SU-DHL-6 (cell line): ENCODE measurements around the gene UTP14C.

Experiments
- H2AFZ ChIP-seq: fragments of 200-600 bp; sonication (generic); 2 replicates; pipeline ENCODE4 v1.6.1; 2014; ENCODE audit warnings: low read depth, mild to moderate bottlenecking, moderate library complexity, mixed read lengths, antibody characterized with exemption, low read length; ENCODE audit not compliant: severe bottlenecking
- H3F3A ChIP-seq: fragments of 200-600 bp; shearing (Covaris generic); 2 replicates; pipeline ENCODE4 v1.6.0; 2016; ENCODE audit warnings: antibody characterized with exemption, mild to moderate bottlenecking; ENCODE audit not compliant: insufficient read depth
- H3K27ac ChIP-seq: fragments of 200-600 bp; sonication (generic); 2 replicates; pipeline ENCODE4 v1.5.1; 2016; ENCODE audit warnings: low read depth, mild to moderate bottlenecking, low read length, moderate library complexity, mixed read lengths
- H3K27me3 ChIP-seq: fragments of 200-600 bp; sonication (generic), shearing (Covaris generic); 2 replicates; pipeline ENCODE4 v1.6.0; 2014; ENCODE audit warnings: mild to moderate bottlenecking, low read length
- H3K36me3 ChIP-seq: fragments of 200-600 bp; sonication (generic); 2 replicates; pipeline ENCODE4 v1.6.1; 2014; ENCODE audit warnings: mild to moderate bottlenecking, low read length, mixed read lengths
- H3K4me2 ChIP-seq: fragments of 300-600, 200-600 bp; shearing (Covaris generic), sonication (generic); 2 replicates; pipeline ENCODE4 v1.6.0; 2014; ENCODE audit warnings: low read length, low read depth, mild to moderate bottlenecking; ENCODE audit not compliant: poor library complexity, severe bottlenecking
- H3K4me3 ChIP-seq: fragments of 200-600 bp; sonication (generic); 2 replicates; pipeline ENCODE4 v1.5.1; 2014; ENCODE audit warnings: antibody characterized with exemption, low read length, mild to moderate bottlenecking, mixed read lengths; ENCODE audit not compliant: insufficient read depth, poor library complexity, severe bottlenecking
- H3K79me2 ChIP-seq: fragments of 200-600 bp; sonication (generic); 2 replicates; pipeline ENCODE4 v1.6.1; 2014; ENCODE audit warnings: mild to moderate bottlenecking, low read length, moderate library complexity; ENCODE audit not compliant: insufficient read depth
- H3K9ac ChIP-seq: fragments of 200-600 bp; sonication (generic); 2 replicates; pipeline ENCODE4 v1.7.0; 2014; ENCODE audit warnings: mild to moderate bottlenecking, low read length
- H3K9me2 ChIP-seq: fragments of 200-600 bp; sonication (generic); replicated peaks from 2 replicates; pipeline ENCODE4 v1.6.1; 2014; ENCODE audit warnings: low read length; ENCODE audit not compliant: insufficient read depth
- H3K9me3 ChIP-seq: fragments of 200-600 bp; sonication (generic); 2 replicates; pipeline ENCODE4 v1.6.1; 2014; ENCODE audit warnings: low read length, mixed read lengths; ENCODE audit not compliant: insufficient read depth
- H4K20me1 ChIP-seq: fragments of 200-600 bp; sonication (generic); 2 replicates; pipeline ENCODE4 v1.6.1; 2014; ENCODE audit warnings: low read depth, mild to moderate bottlenecking, antibody characterized with exemption, low read length, moderate library complexity, mixed read lengths
- CTCF ChIP-seq: fragments of 200-600 bp; sonication (generic); IDR thresholded peaks from one replicate; pipeline ENCODE4 v1.5.1; 2017; ENCODE audit warnings: antibody characterized with exemption, mild to moderate bottlenecking, low read length, moderate library complexity; ENCODE audit not compliant: insufficient read depth, poor library complexity, severe bottlenecking
- EZH2phosphoT487 ChIP-seq: fragments of 200-600 bp; sonication (generic), shearing (Covaris generic); conservative IDR thresholded peaks from 2 replicates; pipeline ENCODE4 v1.6.1; 2018; ENCODE audit warnings: mild to moderate bottlenecking, antibody characterized with exemption, low read length, moderate library complexity, mixed read lengths

UTP14C gene

GRCh38 chr13:52010890-52011631 is 13.4 kb upstream of the UTP14C start, which contains the start of gene ATP7B:
TSS of gene ATP7B (minus strand) at chr13:52011450. CDS start at chr13:52011337, 113 bp downstream.
- Histone ChIP-seq H3F3A (no peaks in the 10 kb centered on the region), H3K79me2 (peaks cover 37% of the 10 kb centered on the region), H4K20me1 (no peaks in the 10 kb centered on the region), H3K36me3 (no peaks in the 10 kb centered on the region), H3K4me2 (peak within 1 kb of the TSS; percentile 99), H3K9ac (peak within 1 kb of the TSS; percentile 87), H3K9me2 (no peaks in the 10 kb centered on the region), H3K27me3 (no peaks in the 10 kb centered on the region), H3K4me3 (peak within 1 kb of the TSS; percentile 100), H3K27ac (no peak within 1 kb of the TSS), H2AFZ (peak within 1 kb of the TSS; percentile 96), H3K9me3 (no peaks in the 10 kb centered on the region)
- TF ChIP-seq CTCF (no peak), EZH2phosphoT487 (no peak)

- TF ChIP-seq EZH2phosphoT487 (0 out of 2 replicates have a peak, but pooled peaks have one; percentile 15), CTCF (no peak)
- Histone ChIP-seq H3K79me2 (peaks cover 43% of the 10 kb centered on the region), H3K9me3 (no peaks in the 10 kb centered on the region), H3F3A (no peaks in the 10 kb centered on the region), H3K27me3 (no peaks in the 10 kb centered on the region), H3K36me3 (no peaks in the 10 kb centered on the region), H3K4me2 (peak within 1 kb of the TSS; percentile 99), H2AFZ (peak within 1 kb of the TSS; percentile 96), H3K9ac (peak within 1 kb of the TSS; percentile 87), H3K4me3 (peak within 1 kb of the TSS; percentile 100), H3K9me2 (no peaks in the 10 kb centered on the region), H4K20me1 (no peaks in the 10 kb centered on the region), H3K27ac (no peak within 1 kb of the TSS)
These were observed 12.6 kb upstream of the UTP14C start, which contains the start of gene ALG11 for GRCh38 chr13:52011632-52012511. TSS of gene ALG11 (plus strand) at chr13:52012398. CDS start at chr13:52012419, 21 bp downstream.

GRCh38 chr13:52012512-52012836 is 12.0 kb upstream of the UTP14C start:
- Histone ChIP-seq H3K9me2 (no peaks in the 10 kb centered on the region), H3K27ac (no peak overlapping the region), H3K27me3 (no peaks in the 10 kb centered on the region), H3K4me3 (peak overlapping the region; percentile 100), H3F3A (no peaks in the 10 kb centered on the region), H3K36me3 (no peaks in the 10 kb centered on the region), H3K9ac (peak overlapping the region; percentile 87), H2AFZ (peak overlapping the region; percentile 96), H4K20me1 (no peaks in the 10 kb centered on the region), H3K9me3 (no peaks in the 10 kb centered on the region), H3K79me2 (peaks cover 49% of the 10 kb centered on the region), H3K4me2 (peak overlapping the region; percentile 99)
- no peak for TF ChIP-seq CTCF
- TF ChIP-seq EZH2phosphoT487, result no peak
